HG03175 (cell line): Measurements from ENCODE around the gene NLK.
"Not testable (repeated sequence)": the region's sequence is repeated elsewhere in the genome, so short reads cannot be mapped to it uniquely, and the experiment has no call there.

Experiments used
- ATAC-seq: cut with Tn5 transposase; IDR thresholded peaks from one replicate; pipeline ENCODE4 v1.9.1; 2021; ENCODE audit warnings: mild to moderate bottlenecking, moderate library complexity; ENCODE audit not compliant: unreplicated experiment

The NLK gene

DNA sequence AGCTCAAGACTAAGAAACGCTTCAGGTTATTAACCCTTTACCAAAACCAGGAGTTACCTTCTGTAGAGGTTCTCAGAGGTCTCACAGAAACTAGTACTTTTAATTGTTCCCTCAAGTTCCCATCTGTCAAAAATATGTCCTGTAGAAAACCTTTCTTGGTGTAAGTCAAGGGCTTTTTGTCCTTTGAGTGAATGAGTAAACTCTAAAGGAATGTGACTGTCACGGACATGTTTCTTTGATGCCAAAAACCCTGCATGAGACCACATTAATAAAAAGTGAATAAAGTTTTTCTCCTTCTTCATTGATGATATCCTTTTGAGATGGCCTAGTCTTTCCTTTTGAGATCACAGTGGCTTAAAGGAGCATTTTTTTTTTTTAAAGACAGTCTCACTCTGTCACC, 102.9 kb downstream of the NLK start:
- no peak for ATAC-seq

DNA sequence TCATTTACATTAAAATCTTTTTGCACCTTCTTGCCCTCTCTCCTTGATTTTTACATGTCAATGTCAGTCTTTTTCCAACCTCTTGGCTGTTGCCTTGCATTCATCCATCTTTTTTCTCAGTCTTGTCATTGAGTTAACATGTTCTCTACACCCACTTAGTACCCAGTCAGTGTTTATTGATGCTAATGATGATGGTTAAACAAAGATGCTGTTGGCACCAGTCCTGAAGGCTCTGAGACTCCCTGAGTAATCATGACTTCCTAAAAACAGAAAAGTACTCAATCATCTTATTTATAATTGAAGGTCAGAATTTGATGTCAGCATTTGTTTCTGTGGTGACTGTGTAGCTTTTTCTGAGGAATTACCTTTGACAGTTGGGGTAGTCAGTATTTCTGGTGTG, 104.5 kb downstream of the NLK start:
- no peak for ATAC-seq

DNA sequence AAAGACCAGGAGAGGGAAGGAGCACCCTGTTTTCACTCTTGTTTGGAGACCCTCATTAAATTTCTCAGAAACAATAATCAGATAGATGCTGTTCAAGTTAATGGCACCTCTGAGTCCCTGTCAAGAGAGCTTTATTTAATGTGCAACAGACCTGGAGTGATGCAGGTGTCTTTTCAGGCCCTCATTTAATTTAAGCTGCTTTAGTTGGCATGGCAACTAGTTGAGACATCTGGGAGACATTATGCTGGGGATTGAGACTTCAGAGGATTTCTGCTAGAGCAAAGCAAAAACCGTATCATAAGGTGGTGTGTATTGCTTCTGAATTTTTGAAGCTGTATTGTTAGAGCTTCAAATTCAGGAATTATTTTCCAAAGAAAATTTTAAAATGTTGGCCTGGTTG, 108.5 kb downstream of the NLK start:
- no peak for ATAC-seq

DNA sequence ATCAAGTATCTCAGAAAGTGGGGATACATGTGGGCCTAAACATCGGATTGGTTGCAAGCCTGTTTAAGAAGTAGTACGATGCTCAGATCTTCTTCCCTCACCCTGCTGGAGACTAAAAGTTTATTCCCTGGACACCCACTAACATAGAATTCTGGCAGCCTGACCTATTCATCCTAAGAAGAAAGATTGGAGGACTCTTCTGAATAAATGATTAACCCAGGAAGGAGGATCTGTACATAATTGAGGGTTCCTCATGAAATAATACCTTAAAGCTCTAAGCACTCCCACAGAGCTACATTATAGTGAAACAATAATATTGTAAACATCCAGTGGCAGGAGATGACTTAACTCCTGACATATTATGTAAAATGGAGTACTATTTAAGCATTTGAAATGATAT, 111.7 kb downstream of the NLK start:
- ATAC-seq: no peak

DNA sequence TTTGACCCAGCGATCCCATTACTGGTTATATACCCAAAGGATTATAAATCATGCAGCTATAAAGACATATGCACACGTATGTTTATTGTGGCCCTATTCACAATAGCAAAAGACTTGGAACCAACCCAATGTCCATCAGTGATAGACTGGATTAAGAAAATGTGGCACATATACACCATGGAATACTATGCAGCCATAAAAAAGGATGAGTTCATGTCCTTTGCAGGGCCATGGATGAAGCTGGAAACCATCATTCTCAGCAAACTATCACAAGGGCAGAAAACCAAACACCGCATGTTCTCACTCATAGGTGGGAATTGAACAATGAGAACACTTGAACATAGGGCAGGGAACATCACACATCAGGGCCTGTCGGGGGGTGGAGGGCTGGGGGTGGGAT, 112.9 kb downstream of the NLK start:
- not testable (repeated sequence) for ATAC-seq

DNA sequence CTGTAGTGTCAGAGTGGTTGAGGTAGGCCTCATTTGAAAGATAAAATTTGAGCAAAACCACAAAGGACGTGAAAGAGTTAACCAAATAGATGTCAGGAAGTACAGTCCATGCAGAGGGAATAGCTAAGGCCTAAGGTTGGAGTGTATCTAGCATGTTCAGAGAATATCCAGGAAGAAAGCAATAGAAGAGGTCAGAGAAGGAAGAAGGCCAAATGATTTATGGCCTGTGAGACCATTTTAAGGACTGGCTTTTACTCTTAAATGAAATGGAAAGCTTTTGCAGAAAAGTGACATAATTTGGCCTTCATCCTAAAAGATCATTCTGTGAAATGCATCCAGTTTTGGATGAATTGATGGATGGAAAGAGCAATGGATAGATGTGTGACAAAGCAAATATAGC, 116.5 kb downstream of the NLK start:
- ATAC-seq: no peak

DNA sequence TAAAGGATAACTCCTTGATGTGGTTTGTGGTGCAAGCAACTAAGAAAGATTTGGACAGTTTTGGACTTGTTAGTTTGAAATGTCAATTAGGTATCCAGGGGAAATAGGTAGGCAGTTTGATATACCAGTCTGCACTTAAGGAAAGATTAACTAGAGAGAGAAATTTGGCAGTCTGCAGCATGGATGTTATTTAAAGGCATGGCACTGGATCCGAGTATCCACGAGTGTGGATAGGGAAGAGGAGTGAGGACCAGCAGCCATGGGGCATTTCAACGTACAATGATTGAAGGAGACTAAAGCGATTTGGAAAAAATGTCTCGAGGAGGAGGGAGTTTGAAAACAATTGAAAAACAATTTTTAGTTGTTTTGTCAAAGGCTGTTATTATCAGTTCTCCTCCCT, 117.4 kb downstream of the NLK start:
- no peak for ATAC-seq

DNA sequence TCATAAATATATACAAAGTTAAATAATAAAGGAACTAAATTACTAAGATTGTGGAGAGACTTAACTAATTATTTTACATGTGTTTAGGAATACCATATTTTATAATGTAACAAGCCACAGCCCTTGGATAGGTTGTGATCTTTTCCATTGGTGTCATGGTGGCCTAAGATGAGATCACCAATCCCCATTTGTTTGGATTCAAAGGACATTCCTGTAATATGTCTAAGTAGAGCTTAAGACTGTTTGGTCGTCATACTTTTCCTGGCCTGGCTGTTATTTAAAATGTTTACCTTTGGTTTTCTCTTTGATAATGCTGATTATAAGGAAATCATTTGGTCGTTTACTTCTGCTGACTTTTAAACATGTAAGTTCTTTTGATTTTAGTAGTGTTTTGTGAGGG, 118.1 kb downstream of the NLK start:
- ATAC-seq: no peak

DNA sequence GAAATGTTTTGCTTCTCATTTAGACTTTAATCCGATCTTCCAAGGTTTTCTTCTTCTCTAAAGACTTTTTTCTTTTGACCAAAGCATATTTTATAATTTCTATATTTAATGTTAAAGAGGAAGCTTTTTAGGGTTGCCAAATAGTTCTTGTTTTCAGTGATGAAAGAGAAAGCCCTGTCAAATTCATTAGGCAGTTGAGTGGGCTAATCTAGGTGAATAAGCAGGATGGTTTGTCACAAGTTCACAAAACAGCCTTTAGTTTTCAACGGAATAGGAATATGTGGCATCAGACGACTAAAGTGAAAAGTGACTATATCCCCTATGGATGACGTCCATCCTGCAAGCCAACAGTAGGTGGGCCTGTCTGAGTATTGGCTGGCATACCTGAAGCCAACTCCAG, 118.8 kb downstream of the NLK start:
- ATAC-seq: no peak

DNA sequence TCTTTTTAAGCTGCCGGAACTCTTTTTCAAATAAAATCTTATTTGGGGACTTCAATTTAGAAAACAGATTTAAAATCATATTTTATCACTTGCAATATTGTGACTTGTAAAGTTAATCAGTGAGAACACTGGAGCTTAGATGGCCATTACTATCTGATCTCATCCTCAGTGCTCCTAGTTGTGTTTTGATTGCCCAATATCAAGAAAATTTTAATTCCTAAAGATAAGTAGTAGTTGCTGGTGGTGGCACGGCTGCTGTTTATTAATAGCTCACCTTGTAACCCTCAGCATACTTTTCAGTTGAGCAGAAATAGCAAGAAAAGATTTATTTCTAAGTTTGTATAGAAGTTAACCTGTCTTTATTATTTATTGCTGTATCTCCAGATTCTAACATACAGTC, 124.0 kb downstream of the NLK start:
- no peak for ATAC-seq

DNA sequence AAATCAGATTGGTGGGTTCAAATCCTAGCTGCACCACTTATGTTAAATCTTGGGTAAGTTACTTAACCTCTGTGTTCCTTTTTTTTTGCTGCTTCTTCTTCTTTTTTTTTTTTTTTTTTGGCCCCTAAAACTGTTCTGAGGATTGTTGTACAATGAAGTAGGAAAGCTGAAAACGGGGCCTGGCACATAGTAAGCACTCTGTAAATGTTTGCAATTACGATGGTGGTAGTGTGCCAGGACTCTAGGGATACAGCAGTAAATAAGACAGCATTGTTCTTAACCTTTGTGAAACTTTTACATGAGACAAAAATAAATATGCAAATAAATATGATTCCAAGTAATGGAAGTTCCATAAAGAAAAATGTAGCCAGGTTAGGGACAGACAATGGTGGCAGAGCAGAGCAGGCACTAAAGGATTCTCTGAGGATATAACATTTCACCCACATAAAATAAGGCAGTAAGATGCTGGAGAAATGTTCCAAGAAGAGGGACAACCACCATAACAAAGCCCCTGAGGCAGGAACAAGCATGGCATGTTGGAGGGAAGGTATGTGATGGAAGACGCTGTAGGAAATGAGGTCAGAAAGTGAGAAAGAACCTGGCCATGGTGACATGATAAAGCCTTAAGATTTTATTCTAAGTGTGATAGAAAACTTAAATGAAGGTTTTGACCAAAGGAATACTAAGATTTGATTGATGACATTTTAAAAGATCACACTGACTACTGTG, 127.3 kb downstream of the NLK start:
- ATAC-seq: no peak

DNA sequence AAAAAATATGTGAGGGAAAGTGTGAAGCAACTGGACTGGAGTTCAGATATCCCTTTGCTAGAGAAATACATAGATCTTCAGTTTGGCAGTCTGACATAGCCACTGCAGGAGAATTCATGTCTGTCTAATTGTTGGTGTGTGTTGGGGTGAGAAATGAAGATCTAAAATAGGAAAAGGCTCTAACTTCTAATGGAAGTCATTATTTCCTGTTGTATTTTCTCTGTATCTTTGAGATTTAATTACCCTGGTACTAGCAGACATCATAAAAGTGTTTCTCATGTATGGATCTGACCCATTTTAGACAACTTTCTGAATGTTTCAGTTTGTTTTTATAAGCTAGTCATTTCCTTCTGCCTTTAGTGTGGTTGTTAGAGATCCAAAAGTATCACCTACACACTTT, 128.3 kb downstream of the NLK start:
- ATAC-seq: no peak

DNA sequence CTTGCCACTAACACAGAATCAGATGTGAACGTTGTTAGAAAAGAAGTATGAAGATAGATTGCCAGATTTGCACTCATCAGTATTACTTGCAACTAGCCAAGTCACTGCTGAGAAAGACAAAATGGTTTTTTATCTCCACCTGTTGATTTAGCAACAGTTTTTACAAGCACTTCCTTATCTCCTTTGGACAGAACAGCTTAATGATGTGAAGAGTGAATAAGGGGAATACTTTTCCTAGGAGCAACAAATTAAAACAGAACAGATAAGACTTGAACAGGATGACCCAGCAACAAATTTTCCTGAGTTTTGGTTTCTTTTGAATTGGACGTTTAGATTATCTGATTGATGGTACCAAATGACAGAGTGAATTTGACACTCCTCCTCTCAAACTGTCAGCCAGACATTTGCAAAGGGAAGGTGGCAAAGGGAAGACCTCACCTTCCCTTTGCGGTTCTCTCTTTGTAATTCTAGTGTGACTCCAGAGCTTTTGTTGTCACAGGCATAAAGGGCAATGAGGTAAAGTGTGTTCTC, 130.6 kb downstream of the NLK start:
- no peak for ATAC-seq

DNA sequence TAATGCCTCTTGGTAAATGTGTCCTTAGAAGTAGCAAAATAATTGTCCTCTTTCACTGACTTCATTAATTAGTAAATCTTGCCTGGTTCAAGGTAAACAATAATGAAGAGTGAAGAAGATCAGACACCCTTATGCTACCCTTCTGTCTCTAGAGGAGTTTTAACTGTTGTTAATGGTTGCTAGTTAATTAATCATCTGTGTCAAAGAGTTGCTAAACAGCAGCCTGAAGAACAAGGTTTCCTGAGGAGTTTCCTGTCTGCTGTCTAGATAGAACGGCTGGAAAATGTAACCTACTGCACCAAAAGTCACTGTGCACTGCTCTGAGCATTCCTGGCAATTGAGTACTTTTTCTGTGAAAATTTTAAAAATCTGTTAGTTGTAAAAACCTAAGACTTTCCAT, 131.3 kb downstream of the NLK start:
- no peak for ATAC-seq

DNA sequence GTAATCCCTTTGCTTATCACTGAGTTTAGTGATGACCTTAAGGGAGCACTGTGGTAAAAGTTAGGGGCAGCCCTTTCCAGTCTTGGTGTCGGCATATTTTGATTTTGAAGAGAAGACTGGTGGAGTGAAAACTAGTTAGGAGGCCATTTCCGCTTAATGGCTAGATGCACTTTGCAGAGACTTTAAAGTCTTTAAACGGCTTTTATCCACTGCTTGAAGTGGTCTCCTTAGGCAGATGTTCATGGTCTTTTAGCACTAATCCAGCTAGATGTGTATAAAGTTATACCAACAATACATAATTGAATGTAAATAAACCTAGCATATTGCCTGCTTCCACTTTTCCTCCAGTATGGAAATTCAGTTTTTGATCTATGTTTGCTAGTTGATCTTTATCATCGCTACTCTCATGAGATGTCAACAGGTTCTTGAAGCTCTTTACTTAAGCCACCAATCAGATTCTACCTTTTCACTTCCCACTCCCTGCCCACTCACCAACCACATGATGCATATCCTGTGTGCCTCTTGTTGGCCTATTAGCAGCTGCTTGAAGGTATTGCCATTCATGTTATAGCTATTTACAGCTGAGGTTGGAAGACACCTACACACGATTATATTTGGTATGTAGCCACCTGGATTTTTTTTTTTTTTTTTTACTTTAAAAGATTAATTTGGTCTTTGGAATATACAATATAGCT, 132.0 kb downstream of the NLK start:
- no peak for ATAC-seq

DNA sequence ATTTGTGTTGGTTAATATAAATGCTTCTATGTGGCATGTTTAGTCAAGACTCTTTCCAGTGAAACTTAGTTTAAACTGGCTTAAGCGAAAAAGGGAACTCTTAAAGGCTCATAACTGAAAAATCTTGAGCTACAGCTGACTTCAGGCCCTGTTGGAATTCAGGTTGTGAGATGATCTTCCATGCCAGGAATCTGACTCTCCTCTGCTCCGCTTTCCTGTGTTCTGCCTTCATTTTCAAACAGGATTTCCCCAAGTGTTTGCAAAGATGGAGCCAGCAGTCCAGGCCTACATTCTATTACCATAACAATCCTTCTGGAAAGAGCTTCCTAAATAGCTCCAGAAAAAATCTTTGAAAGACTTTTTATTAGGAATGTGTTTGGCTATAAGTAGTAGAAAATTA, 134.9 kb downstream of the NLK start:
- ATAC-seq: no peak

DNA sequence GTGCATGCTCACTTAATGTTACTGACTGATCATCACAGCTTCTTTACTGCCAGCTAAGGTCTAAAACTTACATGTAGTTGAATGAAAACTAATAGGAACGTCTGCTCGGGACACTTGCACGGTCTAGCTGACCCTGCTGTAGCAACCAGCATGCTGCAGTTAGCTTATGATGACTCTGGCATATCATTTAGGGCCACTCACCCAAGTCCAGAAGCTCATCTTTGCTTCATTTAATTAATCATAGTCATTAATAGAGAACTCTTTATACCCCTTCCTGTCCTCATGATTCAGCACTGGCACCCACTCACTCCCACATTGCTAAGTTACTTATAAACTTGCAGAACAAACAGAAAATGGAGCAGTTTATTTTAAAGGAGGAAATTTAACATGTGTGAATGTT, 136.3 kb downstream of the NLK start:
- no peak for ATAC-seq

DNA sequence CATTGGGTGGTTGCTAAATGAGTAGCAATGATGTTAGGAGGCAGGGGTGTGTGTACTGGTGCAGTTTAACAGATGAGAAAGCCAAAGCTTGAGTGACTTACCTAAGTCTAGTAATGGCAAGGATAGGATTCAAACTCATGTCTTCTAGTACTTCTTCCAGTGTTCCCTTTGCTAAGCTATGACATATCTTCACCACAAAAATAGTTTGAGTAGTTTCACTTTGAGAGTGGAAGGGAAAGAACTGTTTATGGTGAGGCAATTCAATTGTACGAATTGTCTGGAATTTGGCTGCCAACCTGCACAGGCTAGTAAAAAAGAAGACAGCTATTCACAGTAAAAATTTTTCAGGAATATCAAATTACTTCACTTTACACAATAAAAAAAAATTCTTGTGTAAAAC, 138.0 kb downstream of the NLK start:
- no peak for ATAC-seq

DNA sequence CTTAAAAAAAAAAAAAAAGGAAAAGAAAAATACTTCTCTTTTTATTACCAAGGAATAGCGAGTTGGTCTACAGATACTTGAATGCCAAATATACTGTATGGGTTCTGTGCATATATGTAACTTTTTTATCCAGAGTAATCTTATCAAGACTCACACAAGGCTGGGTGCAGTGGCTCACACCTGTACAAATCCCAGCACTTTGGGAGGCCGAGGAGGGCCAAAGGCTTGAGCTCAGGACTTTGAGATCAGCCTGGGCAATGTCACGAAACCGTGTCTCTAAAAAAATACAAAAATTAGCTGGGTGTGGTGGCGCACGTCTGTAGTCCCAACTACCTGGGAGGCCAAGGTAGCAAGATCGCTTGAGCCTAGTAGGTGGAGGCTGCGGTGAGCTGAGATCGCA, 139.1 kb downstream of the NLK start:
- ATAC-seq: no peak

DNA sequence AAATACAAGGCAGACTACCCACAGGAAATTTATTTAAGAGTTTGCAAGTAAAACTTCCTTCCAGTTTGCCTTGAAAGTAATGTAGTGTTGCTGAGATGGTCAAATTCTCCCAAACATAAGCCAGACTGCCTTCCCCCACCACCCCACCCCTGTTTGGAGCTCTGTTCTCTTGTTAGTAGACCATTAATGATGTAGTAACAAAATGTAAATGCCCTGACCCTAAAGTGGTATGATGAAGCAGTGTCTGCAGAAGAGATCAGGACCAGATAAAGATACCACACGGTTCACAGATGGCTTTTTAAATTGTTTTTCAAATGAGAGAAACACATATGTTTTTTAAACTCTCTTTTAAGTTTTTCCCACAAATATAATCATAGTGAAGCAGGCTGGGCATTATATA, 140.1 kb downstream of the NLK start:
- ATAC-seq: no peak

DNA sequence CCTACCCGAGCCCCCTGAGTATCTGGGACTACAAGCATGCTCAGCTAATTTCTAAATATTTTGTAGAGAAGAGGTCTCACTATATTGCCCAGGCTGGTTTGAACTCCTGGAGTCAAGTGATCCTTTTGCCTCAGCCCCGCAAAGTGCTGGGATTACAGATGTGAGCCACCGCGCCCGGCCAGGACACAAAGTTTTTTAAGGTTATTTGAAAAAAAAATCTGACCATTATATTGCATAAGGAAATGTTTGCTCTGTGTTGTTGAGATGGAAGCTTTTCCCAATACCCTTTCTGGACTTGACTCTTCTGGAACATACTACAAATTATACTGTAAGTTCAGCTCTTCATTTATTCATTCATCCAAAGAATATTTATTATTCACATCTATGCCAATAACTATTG, 143.2 kb downstream of the NLK start:
- ATAC-seq: no peak

DNA sequence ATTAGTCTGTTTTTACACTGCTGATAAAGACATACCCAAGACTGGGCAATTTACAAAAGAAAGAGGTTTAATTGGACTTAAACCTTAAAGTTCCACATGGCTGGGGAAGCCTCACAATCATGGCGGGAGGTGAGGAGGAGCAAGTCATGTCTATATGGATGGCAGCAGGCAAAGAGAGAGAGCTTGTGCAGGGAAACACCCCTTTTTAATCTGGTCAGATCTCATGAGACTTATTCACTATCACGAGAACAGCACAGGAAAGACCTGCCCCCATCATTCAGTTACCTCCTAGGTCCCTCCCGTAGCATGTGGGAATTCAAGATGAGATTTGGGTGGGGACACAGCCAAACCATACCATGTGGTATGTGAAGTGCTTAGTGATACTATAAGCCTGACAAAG, 144.0 kb downstream of the NLK start:
- not testable (repeated sequence) for ATAC-seq

DNA sequence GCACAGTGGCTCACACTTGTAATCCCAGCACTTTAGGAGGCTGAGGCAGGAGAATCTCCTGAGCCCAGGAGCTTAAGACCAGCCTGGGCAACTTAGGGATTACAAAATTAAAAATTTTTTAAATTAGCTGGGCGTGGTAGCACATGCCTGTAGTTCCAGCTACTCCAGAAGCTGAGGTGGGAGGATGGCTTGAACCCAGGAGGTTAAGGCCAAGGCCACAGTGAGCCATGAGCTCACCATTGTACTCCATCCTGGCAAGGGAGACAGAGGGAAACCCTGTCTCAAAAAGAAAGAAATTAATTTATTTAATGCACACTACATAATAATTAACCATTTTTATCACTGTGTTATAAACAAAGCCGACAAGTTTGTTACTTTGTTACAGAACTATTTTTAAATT, 145.5 kb downstream of the NLK start:
- no peak for ATAC-seq
